ENCODE measurements around the gene XPO4.

The XPO4 gene

GRCh38 chr13:20823071-20823470, 79.5 kb downstream of the XPO4 start:
- H3F3A ChIP-seq (ENCODE audit: control insufficient read depth, insufficient read depth) = peaks cover 3% of the 10 kb centered on the region; the same call in 1 of the 2 replicates
- no peaks in the 10 kb centered on the region for H3K27me3 ChIP-seq (ENCODE audit: control insufficient read depth, low read length)
- H4K20me1 ChIP-seq (ENCODE audit: control insufficient read depth, insufficient read depth, low read depth, low read length) = no peaks in the 10 kb centered on the region
- H3K9me2 ChIP-seq (replicated peaks; ENCODE audit: control insufficient read depth, low read length) = no peaks in the 10 kb centered on the region
- no peaks in the 10 kb centered on the region for H3K4me1 ChIP-seq (ENCODE audit: control insufficient read depth, low read length)
- no peak overlapping the region for H3K4me2 ChIP-seq (ENCODE audit: low read length)
- H3K4me3 ChIP-seq (ENCODE audit: low read length) = no peak overlapping the region
- TF ChIP-seq, protein P1, sequence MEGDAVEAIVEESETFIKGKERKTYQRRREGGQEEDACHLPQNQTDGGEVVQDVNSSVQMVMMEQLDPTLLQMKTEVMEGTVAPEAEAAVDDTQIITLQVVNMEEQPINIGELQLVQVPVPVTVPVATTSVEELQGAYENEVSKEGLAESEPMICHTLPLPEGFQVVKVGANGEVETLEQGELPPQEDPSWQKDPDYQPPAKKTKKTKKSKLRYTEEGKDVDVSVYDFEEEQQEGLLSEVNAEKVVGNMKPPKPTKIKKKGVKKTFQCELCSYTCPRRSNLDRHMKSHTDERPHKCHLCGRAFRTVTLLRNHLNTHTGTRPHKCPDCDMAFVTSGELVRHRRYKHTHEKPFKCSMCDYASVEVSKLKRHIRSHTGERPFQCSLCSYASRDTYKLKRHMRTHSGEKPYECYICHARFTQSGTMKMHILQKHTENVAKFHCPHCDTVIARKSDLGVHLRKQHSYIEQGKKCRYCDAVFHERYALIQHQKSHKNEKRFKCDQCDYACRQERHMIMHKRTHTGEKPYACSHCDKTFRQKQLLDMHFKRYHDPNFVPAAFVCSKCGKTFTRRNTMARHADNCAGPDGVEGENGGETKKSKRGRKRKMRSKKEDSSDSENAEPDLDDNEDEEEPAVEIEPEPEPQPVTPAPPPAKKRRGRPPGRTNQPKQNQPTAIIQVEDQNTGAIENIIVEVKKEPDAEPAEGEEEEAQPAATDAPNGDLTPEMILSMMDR (IDR thresholded peaks at IDR 0.05; ENCODE audit: low read depth, low read length, poor library complexity, severe bottlenecking) = no peak
- no peak for TF ChIP-seq EZH2phosphoT487 (IDR thresholded peaks at IDR 0.05; ENCODE audit: borderline replicate concordance, low read length)
- no peak overlapping the region for H3K27ac ChIP-seq (ENCODE audit: low read depth, low read length)
- H3K9me3 ChIP-seq (ENCODE audit: control insufficient read depth, insufficient read depth, low read length) = no peaks in the 10 kb centered on the region
- peaks cover 58% of the 10 kb centered on the region for H3K36me3 ChIP-seq (ENCODE audit: control insufficient read depth, low read length)
- H3K79me2 ChIP-seq (ENCODE audit: control insufficient read depth, low read length) = peaks cover 3% of the 10 kb centered on the region; the same call in 1 of the 2 replicates

DNA sequence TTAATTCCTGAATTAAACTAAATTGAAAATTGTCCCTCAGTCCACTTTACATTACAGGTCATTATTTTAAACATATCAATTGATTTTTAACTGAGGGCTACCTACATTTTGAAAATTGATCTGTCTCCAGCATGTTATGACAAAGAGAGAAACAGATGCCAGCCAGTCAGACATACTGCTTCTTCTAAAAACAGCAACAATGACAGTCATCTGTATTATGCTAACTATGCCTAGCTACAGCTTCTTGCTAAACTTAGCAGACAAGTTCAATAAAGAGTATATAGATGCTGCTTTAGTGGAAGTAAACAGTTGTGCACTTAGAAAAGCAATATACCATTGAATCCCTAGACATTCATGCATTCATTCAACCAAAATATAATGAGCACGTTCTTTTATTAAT, 80.1 kb downstream of the XPO4 start:
- peaks cover 3% of the 10 kb centered on the region; the same call in 1 of the 2 replicates for H3F3A ChIP-seq (ENCODE audit: control insufficient read depth, insufficient read depth)
- H3K79me2 ChIP-seq (ENCODE audit: control insufficient read depth, low read length) = no peaks in the 10 kb centered on the region
- no peaks in the 10 kb centered on the region for H3K27me3 ChIP-seq (ENCODE audit: control insufficient read depth, low read length)
- peaks cover 54% of the 10 kb centered on the region for H3K36me3 ChIP-seq (ENCODE audit: control insufficient read depth, low read length)
- TF ChIP-seq, protein P1 (IDR thresholded peaks at IDR 0.05; ENCODE audit: low read depth, low read length, poor library complexity, severe bottlenecking) = no peak
- no peak for TF ChIP-seq EZH2phosphoT487 (IDR thresholded peaks at IDR 0.05; ENCODE audit: borderline replicate concordance, low read length)
- no peak overlapping the region for H3K27ac ChIP-seq (ENCODE audit: low read depth, low read length)
- no peak overlapping the region for H3K4me2 ChIP-seq (ENCODE audit: low read length)
- H3K4me3 ChIP-seq (ENCODE audit: low read length) = no peak overlapping the region
- H4K20me1 ChIP-seq (ENCODE audit: control insufficient read depth, insufficient read depth, low read depth, low read length) = no peaks in the 10 kb centered on the region
- H3K4me1 ChIP-seq (ENCODE audit: control insufficient read depth, low read length) = no peaks in the 10 kb centered on the region
- H3K9me3 ChIP-seq (ENCODE audit: control insufficient read depth, insufficient read depth, low read length) = no peaks in the 10 kb centered on the region
- H3K9me2 ChIP-seq (replicated peaks; ENCODE audit: control insufficient read depth, low read length) = no peaks in the 10 kb centered on the region

- Histone ChIP-seq H3F3A (ENCODE audit: control insufficient read depth, insufficient read depth) (no peaks in the 10 kb centered on the region), H3K36me3 (ENCODE audit: control insufficient read depth, low read length) (peaks cover 55% of the 10 kb centered on the region), H3K4me2 (ENCODE audit: low read length) (no peak overlapping the region), H3K79me2 (ENCODE audit: control insufficient read depth, low read length) (peaks cover 4% of the 10 kb centered on the region), H3K4me3 (ENCODE audit: low read length) (no peak overlapping the region), H3K27me3 (ENCODE audit: control insufficient read depth, low read length) (no peaks in the 10 kb centered on the region), H3K9me2 (replicated peaks; ENCODE audit: control insufficient read depth, low read length) (no peaks in the 10 kb centered on the region), H3K9me3 (ENCODE audit: control insufficient read depth, insufficient read depth, low read length) (no peaks in the 10 kb centered on the region), H3K27ac (ENCODE audit: low read depth, low read length) (no peak overlapping the region), H3K4me1 (ENCODE audit: control insufficient read depth, low read length) (no peaks in the 10 kb centered on the region), H4K20me1 (ENCODE audit: control insufficient read depth, insufficient read depth, low read depth, low read length) (no peaks in the 10 kb centered on the region)
- TF ChIP-seq, protein P1 (IDR thresholded peaks at IDR 0.05; ENCODE audit: low read depth, low read length, poor library complexity, severe bottlenecking) = no peak
- TF ChIP-seq EZH2phosphoT487 (IDR thresholded peaks at IDR 0.05; ENCODE audit: borderline replicate concordance, low read length) = no peak
Observed at GRCh38 chr13:20819715-20820114, 82.8 kb downstream of the XPO4 start.

Data from DOHH2 (cell line).